GM21723 (cell line): ENCODE measurements around the gene LHPP.
"Not testable (repeated sequence)": the region's sequence is repeated elsewhere in the genome, so short reads cannot be mapped to it uniquely, and the experiment has no call there.

Experiments used
- ATAC-seq: cut with Tn5 transposase; IDR thresholded peaks from one replicate; pipeline ENCODE4 v1.9.1; 2021; ENCODE audit warnings: mild to moderate bottlenecking, moderate library complexity; ENCODE audit not compliant: unreplicated experiment

LHPP gene

GRCh38 chr10:124604214-124605000 lies 142.8 kb downstream of the LHPP start:
- ATAC-seq: no peak

GRCh38 chr10:124605001-124605370 lies 143.4 kb downstream of the LHPP start:
- no peak for ATAC-seq

- no peak for ATAC-seq
These were observed 143.8 kb downstream of the LHPP start for GRCh38 chr10:124605481-124605855.

GRCh38 chr10:124605856-124606812 lies 144.5 kb downstream of the LHPP start:
- no peak for ATAC-seq

GRCh38 chr10:124606822-124607221 lies 145.2 kb downstream of the LHPP start:
- no peak for ATAC-seq

- no peak for ATAC-seq
These were observed 146.1 kb downstream of the LHPP start for GRCh38 chr10:124607693-124608092.

GRCh38 chr10:124608093-124608721 lies 146.6 kb downstream of the LHPP start:
- no peak for ATAC-seq

- no peak for ATAC-seq
These were observed 148.1 kb downstream of the LHPP start for GRCh38 chr10:124609698-124610097.

- not testable (repeated sequence) for ATAC-seq
These were observed 148.6 kb downstream of the LHPP start for GRCh38 chr10:124610186-124610585.

- not testable (repeated sequence) for ATAC-seq
These were observed 149.2 kb downstream of the LHPP start for GRCh38 chr10:124610851-124611250.

- ATAC-seq: no peak
These were observed 150.1 kb downstream of the LHPP start for GRCh38 chr10:124611738-124612137.

- no peak for ATAC-seq
These were observed 151.2 kb downstream of the LHPP start for GRCh38 chr10:124612611-124613498.

GRCh38 chr10:124614003-124614659 lies 152.5 kb downstream of the LHPP start:
- peak; percentile 74 for ATAC-seq

- no peak for ATAC-seq
These were observed 153.6 kb downstream of the LHPP start for GRCh38 chr10:124615259-124615658.

- ATAC-seq: no peak
These were observed 154.6 kb downstream of the LHPP start for GRCh38 chr10:124616040-124616835.

- no peak for ATAC-seq
These were observed 155.2 kb downstream of the LHPP start for GRCh38 chr10:124616836-124617130.

GRCh38 chr10:124618470-124619073 lies 156.9 kb downstream of the LHPP start:
- ATAC-seq: no peak

GRCh38 chr10:124619195-124619594 lies 157.6 kb downstream of the LHPP start:
- no peak for ATAC-seq
